Inflammatory macrophage treated with lipopolysaccharide for 1 hour (primary cell): ENCODE data around the gene MEF2D.

ENCODE experiments used
- DNase-seq, 2 donors: peaks; one replicate each; pipeline ENCODE4 v3.0.0-alpha.2; 2020 to 2022

The MEF2D gene

GRCh38 chr1:156500543-156500792 is at the start of gene MEF2D:
Gene MEF2D (minus strand): TSS chr1:156500775. CDS start chr1:156483292, 17,483 bp downstream.
- DNase-seq: no peak

GRCh38 chr1:156550346-156550745 is 49.8 kb upstream of the MEF2D start:
- DNase-seq: no peak

GRCh38 chr1:156549831-156550230 is 49.3 kb upstream of the MEF2D start:
- DNase-seq: no peak

- DNase-seq: no peak
Measured at GRCh38 chr1:156549390-156549789, 48.8 kb upstream of the MEF2D start.

- no peak for DNase-seq
Measured at GRCh38 chr1:156547982-156548381, 47.4 kb upstream of the MEF2D start.

GRCh38 chr1:156547434-156547833 is 46.9 kb upstream of the MEF2D start:
- no peak for DNase-seq

- no peak for DNase-seq
Measured at GRCh38 chr1:156546267-156546666, 45.7 kb upstream of the MEF2D start.

GRCh38 chr1:156544592-156545102 is 44.1 kb upstream of the MEF2D start:
- DNase-seq: no peak

GRCh38 chr1:156543066-156543465 is 42.5 kb upstream of the MEF2D start:
- DNase-seq: no peak

GRCh38 chr1:156540955-156541354 is 40.4 kb upstream of the MEF2D start:
- peak; percentile 65 to 85 for DNase-seq

- DNase-seq: peak; percentile 17 to 45
Measured at GRCh38 chr1:156539818-156540355, 39.3 kb upstream of the MEF2D start.

GRCh38 chr1:156538711-156539440 is 38.3 kb upstream of the MEF2D start:
- DNase-seq: no peak

- no peak for DNase-seq
Measured at GRCh38 chr1:156537027-156537426, 36.5 kb upstream of the MEF2D start.

GRCh38 chr1:156534424-156535060 is 34.0 kb upstream of the MEF2D start:
- DNase-seq: no peak

- DNase-seq: no peak
Measured at GRCh38 chr1:156533568-156534220, 33.1 kb upstream of the MEF2D start.

GRCh38 chr1:156532374-156532773 is 31.8 kb upstream of the MEF2D start:
- DNase-seq: no peak

GRCh38 chr1:156530006-156530405 is 29.4 kb upstream of the MEF2D start:
- DNase-seq: no peak

- no peak for DNase-seq
Measured at GRCh38 chr1:156528875-156529425, 28.4 kb upstream of the MEF2D start.

GRCh38 chr1:156528231-156528630 is 27.7 kb upstream of the MEF2D start:
- no peak for DNase-seq

GRCh38 chr1:156527584-156527983 is 27.0 kb upstream of the MEF2D start:
- DNase-seq: no peak

GRCh38 chr1:156525856-156526489 is 25.4 kb upstream of the MEF2D start:
- DNase-seq: no peak

- peak in 1 of 2 donors; percentile 26 for DNase-seq
Measured at GRCh38 chr1:156525071-156525501, 24.5 kb upstream of the MEF2D start.

GRCh38 chr1:156524481-156524869 is 23.9 kb upstream of the MEF2D start:
- peak; percentile 68 to 75 for DNase-seq
